HepG2 (cell line): ENCODE measurements around the gene BMP2K. TPM values are rescaled to one million over a fixed set of nuclear protein-coding genes. Genes with fewer than 3 reads are reported as not detected.
A peak's percentile ranks its signal among the peaks of the same experiment; 100 is the strongest.

Source experiments
- BCLAF1 ChIP-seq: fragments of 450-650 bp; IDR thresholded peaks from 2 replicates; pipeline ENCODE4 v1.6.1; 2017; ENCODE audit warnings: mild to moderate bottlenecking
- FOXO1 ChIP-seq: sonication (generic); formaldehyde crosslinking; IDR thresholded peaks from 2 replicates; pipeline ENCODE4 v1.4.0; 2020; ENCODE audit warnings: missing genetic modification reagents
- HCFC1 ChIP-seq: fragments of 150-350 bp; IDR thresholded peaks from 2 replicates; pipeline ENCODE4 v1.6.1; 2014; ENCODE audit warnings: low read depth, low read length
- HNRNPH1 ChIP-seq: fragments of 200-400 bp; formaldehyde crosslinking; optimal IDR thresholded peaks from 2 replicates; pipeline ENCODE3; 2017; ENCODE audit warnings: mild to moderate bottlenecking, low read depth, low read length
- JDP2 ChIP-seq: sonication (generic); formaldehyde crosslinking; IDR thresholded peaks from 2 replicates; pipeline ENCODE4 v1.8.1; 2022; ENCODE audit warnings: missing genetic modification reagents, borderline replicate concordance
- KDM2A ChIP-seq: sonication (generic); formaldehyde crosslinking; IDR thresholded peaks from 2 replicates; pipeline ENCODE4 v1.4.0; 2020; ENCODE audit warnings: low read depth, missing genetic modification reagents, borderline replicate concordance
- MBNL3 ChIP-seq: fragments of 250-450 bp; sonication (Bioruptor Pico); conservative IDR thresholded peaks from 2 replicates; pipeline ENCODE4 v1.8.0; 2022; ENCODE audit warnings: mild to moderate bottlenecking, inconsistent platforms
- MTF2 ChIP-seq: sonication (generic); formaldehyde crosslinking; IDR thresholded peaks from 2 replicates; pipeline ENCODE4 v1.5.0; 2020; ENCODE audit warnings: missing genetic modification reagents, borderline replicate concordance
- NKX3-1 ChIP-seq: sonication (generic); formaldehyde crosslinking; IDR thresholded peaks from 2 replicates; pipeline ENCODE4 v1.5.0; 2020; ENCODE audit warnings: missing genetic modification reagents
- PHF21A ChIP-seq: sonication (generic); formaldehyde crosslinking; IDR thresholded peaks from 2 replicates; pipeline ENCODE4 v1.5.0; 2020; ENCODE audit warnings: mild to moderate bottlenecking, missing genetic modification reagents
- PLRG1 ChIP-seq: fragments of 450-650 bp; conservative IDR thresholded peaks from 2 replicates; pipeline ENCODE4 v1.6.1; 2016
- RBAK ChIP-seq: sonication (generic); formaldehyde crosslinking; IDR thresholded peaks from 2 replicates; pipeline ENCODE4 v1.5.1; 2020; ENCODE audit warnings: mild to moderate bottlenecking, missing genetic modification reagents
- RELA ChIP-seq: sonication (generic); formaldehyde crosslinking; IDR thresholded peaks from 2 replicates; pipeline ENCODE4 v1.4.0; 2020; ENCODE audit warnings: missing genetic modification reagents
- RFX5 ChIP-seq: IDR thresholded peaks from 2 replicates; pipeline ENCODE4 v1.6.1; 2011; ENCODE audit warnings: low read depth, low read length, improper control_type of control experiment
- TARDBP ChIP-seq: sonication (generic); formaldehyde crosslinking; IDR thresholded peaks from 2 replicates; pipeline ENCODE4 v1.8.0; 2022; ENCODE audit warnings: mild to moderate bottlenecking, missing genetic modification reagents
- TEAD3 ChIP-seq: optimal IDR thresholded peaks from 2 replicates; pipeline ENCODE3; 2016; ENCODE audit warnings: borderline replicate concordance
- TSC22D2 ChIP-seq: sonication (generic); formaldehyde crosslinking; IDR thresholded peaks from 2 replicates; pipeline ENCODE4 v1.5.1; 2020; ENCODE audit warnings: missing genetic modification reagents, mild to moderate bottlenecking, borderline replicate concordance
- ZBTB2 ChIP-seq: sonication (generic); formaldehyde crosslinking; IDR thresholded peaks from 2 replicates; pipeline ENCODE4 v1.8.0; 2022; ENCODE audit warnings: low read depth, missing genetic modification reagents
- ZBTB21 ChIP-seq: sonication (generic); formaldehyde crosslinking; IDR thresholded peaks from 2 replicates; pipeline ENCODE4 v1.4.0; 2020; ENCODE audit warnings: missing genetic modification reagents
- ZNF460 ChIP-seq: sonication (generic); formaldehyde crosslinking; IDR thresholded peaks from 2 replicates; pipeline ENCODE4 v1.5.1; 2020; ENCODE audit warnings: missing genetic modification reagents, mild to moderate bottlenecking, borderline replicate concordance
- ZNF549 ChIP-seq: sonication (generic); formaldehyde crosslinking; IDR thresholded peaks from 2 replicates; pipeline ENCODE4 v1.5.0; 2020; ENCODE audit warnings: missing genetic modification reagents
- ZNF563 ChIP-seq: sonication (generic); formaldehyde crosslinking; IDR thresholded peaks from 2 replicates; pipeline ENCODE4 v1.8.0; 2022; ENCODE audit warnings: mild to moderate bottlenecking, moderate library complexity, missing genetic modification reagents
- ZNF574 ChIP-seq: sonication (generic); formaldehyde crosslinking; IDR thresholded peaks from 2 replicates; pipeline ENCODE4 v1.4.0; 2020; ENCODE audit warnings: missing genetic modification reagents
- ZNF709 ChIP-seq: sonication (generic); formaldehyde crosslinking; IDR thresholded peaks from 2 replicates; pipeline ENCODE4 v1.5.0; 2020; ENCODE audit warnings: mild to moderate bottlenecking, missing genetic modification reagents
- ZNF788 ChIP-seq: sonication (generic); formaldehyde crosslinking; IDR thresholded peaks from 2 replicates; pipeline ENCODE4 v1.5.0; 2020; ENCODE audit warnings: mild to moderate bottlenecking, missing genetic modification reagents, borderline replicate concordance
- polyA plus RNA-seq, 8 experiments: library from polyadenylated mRNA; depleted of rRNA in 3 of 8; stranded (reverse) in 7 of 8; unstranded in 1 of 8; fragments of >200 nt; fragmentation: Illumina TruSeq in 4 of 8; extraction: Trizol in 4 of 8; gene quantifications; 2 replicates each; pipeline versions ENCODE4 v1.2.1 to v1.2.3, GENCODE V29; 2011 to 2016; ENCODE audit warnings: low read depth in 4 of 8, missing spikeins in 1 of 8, mixed read lengths in 1 of 8; ENCODE audit not compliant: insufficient read depth in 1 of 8
- total RNA-seq, 5 experiments: library from RNA; depleted of rRNA; stranded (reverse); fragments of >200 nt; fragmentation: Illumina TruSeq; extraction: Trizol; gene quantifications; 2 replicates each; pipeline ENCODE4 v1.2.3, GENCODE V29; 2016; ENCODE audit warnings: low read depth in 1 of 5

Gene BMP2K
- total and polyA plus RNA-seq, 2 of the 13 experiments (the other 11 are each of a cell fraction or from before 2014, with no cell fraction given) = 8.6 to 15.2 TPM

DNA sequence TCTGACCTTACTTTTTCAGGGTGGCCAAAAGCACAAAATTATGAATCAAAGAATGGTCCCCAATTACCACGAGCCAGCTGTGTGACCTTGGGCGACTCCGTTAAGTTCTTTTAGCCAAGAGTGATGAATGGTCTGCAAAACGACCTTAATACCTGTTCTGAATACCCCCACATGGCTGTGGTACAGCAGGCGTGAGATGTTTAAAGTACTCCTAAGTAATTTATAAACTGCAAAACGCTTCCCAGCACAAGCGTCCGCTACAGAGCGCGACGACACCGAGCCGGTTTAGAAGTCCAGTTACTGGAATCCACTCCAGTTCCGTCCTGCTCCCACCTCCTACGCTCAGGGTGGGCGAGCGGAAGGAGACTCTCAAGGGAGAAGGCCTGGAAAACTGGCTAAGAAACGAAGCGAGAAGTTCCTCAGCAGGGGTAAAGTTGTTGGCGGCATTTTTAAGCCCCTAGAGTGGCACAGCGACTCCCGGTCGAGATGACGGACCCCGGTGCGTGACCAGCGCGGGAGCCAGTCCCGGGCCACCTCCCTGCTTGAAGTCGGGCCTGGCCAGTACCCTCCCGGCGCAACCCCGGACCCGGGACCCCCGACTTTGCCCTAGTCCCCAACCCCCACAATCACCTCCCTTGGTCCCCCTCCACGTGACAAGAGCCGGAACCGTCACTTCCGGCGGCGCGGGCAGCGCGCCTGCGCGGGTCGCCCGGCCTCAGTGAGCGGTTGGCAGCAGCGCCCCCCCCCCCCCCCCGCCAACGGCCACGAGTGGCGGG lies 659 bp upstream of the BMP2K start (continued):
- TF ChIP-seq BCLAF1 (no peak), JDP2 (CRISPR knock-in tag) (peak; percentile 28; the same call in 1 of the 2 replicates), HCFC1 (no peak), RBAK (CRISPR knock-in tag) (no peak), NKX3-1 (CRISPR knock-in tag) (no peak), PHF21A (peak; percentile 35; the same call in 1 of the 2 replicates), ZBTB21 (no peak), MTF2 (0 out of 2 replicates have a peak, but pooled peaks have one; percentile 12), ZBTB2 (CRISPR knock-in tag) (peak; percentile 60; the same call in 1 of the 2 replicates), ZNF709 (CRISPR knock-in tag) (peak; percentile 51; the same call in 1 of the 2 replicates), MBNL3 (CRISPR knock-in tag) (no peak), ZNF460 (CRISPR knock-in tag) (no peak), TARDBP (CRISPR knock-in tag) (peak; percentile 51; the same call in 1 of the 2 replicates), TSC22D2 (CRISPR knock-in tag) (no peak; the same call in 1 of the 2 replicates), FOXO1 (CRISPR knock-in tag) (no peak), HNRNPH1 (peak; percentile 75), ZNF563 (CRISPR knock-in tag) (peak; percentile 56; the same call in 1 of the 2 replicates), PLRG1 (no peak), ZNF549 (CRISPR knock-in tag) (no peak), TEAD3 (CRISPR knock-in tag) (no peak), KDM2A (CRISPR knock-in tag) (peak; percentile 84), RELA (no peak), ZNF788 (CRISPR knock-in tag) (peak; percentile 32; the same call in 1 of the 2 replicates), ZNF574 (CRISPR knock-in tag) (peak; percentile 69; the same call in 1 of the 2 replicates), RFX5 (no peak)
